GM12892 (cell line): Measurements from ENCODE around the gene AURKAIP1.

ENCODE experiments used
- DNase-seq: peaks from one replicate; pipeline ENCODE4 v3.0.0; 2011; ENCODE audit not compliant: insufficient read length
- FAIRE-seq: peaks from 2 replicates; lab custom pipeline; 2011; peaks lifted over from hg19 to GRCh38; lab: Jason Lieb, UNC
- POLR2A ChIP-seq: IDR thresholded peaks from 2 replicates; pipeline ENCODE4 v1.6.1; 2011; ENCODE audit warnings: low read depth, low read length, control low read depth
- POLR2AphosphoS5 ChIP-seq: IDR thresholded peaks from 2 replicates; pipeline ENCODE4 v1.6.1; 2011; ENCODE audit warnings: low read depth, low read length, control low read depth
- TAF1 ChIP-seq: IDR thresholded peaks from 2 replicates; pipeline ENCODE4 v1.6.1; 2011; ENCODE audit warnings: low read depth, mild to moderate bottlenecking, control low read depth, low read length, borderline replicate concordance

AURKAIP1 gene

DNA sequence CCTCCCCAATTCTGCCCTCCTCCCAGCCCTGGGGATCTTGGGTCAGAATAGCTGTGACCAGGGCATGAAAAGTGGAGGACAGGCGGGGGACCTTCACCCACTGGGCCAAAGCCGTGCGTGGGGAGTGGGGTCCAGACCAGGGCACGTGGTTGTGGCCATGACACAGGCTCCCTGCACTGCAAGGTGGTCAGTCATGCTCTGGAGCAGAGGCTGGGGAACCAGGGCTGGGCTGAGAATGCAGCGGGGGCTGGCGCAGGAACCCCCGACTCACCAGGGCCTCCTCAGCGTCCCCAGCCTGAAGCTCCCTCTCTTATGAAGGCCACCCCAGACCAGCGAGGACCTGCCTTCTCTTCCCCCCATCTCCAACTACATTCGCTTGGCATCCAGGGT, 28.5 kb downstream of the AURKAIP1 start:
- FAIRE-seq (no peak), DNase-seq (no peak)
- TF ChIP-seq POLR2AphosphoS5 (no peak), TAF1 (no peak)

DNA sequence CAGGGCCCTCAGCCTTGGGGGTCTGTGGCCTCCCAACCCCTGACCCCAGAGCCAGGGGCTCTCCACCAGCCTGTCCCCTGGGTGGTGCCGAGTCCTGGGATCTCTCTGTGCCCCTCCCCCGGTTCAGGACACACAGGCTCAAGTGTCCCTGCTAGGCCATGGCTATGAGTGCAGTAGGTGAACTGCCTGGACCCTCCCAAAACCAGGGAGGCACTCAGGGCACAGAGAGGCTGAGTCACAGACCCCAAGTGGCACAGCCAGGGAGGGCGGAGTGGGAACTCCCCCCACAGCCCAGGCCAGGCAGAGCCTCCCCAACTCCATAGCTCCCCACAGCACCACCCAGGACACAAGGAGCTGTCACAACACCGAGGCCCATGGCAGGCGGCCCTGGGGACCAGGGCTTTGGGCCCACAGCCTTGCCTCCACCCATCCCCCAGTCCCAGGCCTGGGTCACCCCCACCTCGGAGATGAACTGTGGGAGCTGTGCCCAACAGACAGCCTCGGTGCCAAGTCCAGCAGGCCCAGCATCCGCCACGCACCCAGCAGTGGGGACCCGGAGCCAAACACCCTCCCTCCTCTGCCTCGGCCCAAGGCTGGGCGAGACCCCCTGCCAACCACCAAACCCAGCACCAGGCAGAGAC, 29.0 kb downstream of the AURKAIP1 start:
- DNase-seq = no peak
- TF ChIP-seq POLR2A (no peak), TAF1 (no peak), POLR2AphosphoS5 (no peak)
- no peak for FAIRE-seq

DNA sequence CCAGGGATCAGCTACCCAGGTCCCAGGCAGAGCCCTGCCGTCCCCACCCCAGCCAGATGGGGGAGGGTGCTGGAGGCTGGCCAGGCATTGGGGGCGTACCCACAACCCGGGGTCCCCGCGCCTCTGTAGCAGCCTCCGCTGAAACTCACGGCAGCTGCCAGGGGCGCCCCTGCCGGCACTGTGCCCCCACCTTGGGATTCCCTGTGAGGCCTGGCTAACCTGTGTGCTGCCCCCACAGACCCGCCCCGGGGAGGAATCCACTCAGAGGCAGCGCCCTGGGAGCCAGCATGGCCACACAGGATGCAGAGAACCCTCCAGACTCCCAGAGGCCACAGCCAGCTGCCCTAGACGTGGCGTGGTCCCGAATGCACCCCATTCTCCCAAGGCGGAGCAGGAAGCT, 29.6 kb downstream of the AURKAIP1 start:
- DNase-seq (no peak), FAIRE-seq (no peak)
- TF ChIP-seq TAF1 (no peak), POLR2AphosphoS5 (no peak), POLR2A (no peak)

DNA sequence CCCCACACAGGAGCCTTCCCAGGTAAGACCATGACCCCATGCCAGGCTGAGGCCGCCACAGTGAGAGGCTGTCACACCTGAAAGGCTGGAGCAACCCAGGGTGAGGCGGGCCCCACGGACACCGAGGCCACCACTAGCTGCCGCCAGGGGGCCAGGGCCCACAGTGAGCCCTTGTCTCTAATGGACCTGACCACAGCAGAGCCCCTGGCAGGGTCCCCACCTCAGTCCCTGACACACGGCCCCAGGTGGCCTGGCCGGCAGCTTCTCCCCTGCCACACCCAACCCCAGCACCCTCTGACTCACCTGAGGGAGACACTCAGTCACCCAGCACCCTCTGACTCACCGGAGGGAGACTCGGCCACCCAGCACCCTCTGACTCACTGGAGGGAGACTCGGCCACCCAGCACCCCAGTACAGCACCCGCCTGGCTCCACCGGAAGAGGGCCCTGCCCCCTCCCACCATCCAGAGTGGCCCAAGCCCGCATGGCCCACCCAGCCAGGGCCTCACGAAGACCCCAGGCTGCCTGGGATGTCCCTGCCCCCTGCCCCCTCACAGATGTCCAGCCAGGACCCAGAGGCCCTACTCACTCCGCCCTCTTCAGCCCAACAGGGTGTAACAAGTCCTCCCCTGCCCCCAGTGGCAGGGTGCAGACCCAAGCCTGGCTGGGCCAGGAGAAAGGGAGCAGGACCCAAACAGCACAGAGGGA, 30.2 kb downstream of the AURKAIP1 start:
- DNase-seq (no peak), FAIRE-seq (no peak)
- no peak for TF ChIP-seq TAF1
- TF ChIP-seq POLR2A = no peak
- TF ChIP-seq POLR2AphosphoS5 = no peak

DNA sequence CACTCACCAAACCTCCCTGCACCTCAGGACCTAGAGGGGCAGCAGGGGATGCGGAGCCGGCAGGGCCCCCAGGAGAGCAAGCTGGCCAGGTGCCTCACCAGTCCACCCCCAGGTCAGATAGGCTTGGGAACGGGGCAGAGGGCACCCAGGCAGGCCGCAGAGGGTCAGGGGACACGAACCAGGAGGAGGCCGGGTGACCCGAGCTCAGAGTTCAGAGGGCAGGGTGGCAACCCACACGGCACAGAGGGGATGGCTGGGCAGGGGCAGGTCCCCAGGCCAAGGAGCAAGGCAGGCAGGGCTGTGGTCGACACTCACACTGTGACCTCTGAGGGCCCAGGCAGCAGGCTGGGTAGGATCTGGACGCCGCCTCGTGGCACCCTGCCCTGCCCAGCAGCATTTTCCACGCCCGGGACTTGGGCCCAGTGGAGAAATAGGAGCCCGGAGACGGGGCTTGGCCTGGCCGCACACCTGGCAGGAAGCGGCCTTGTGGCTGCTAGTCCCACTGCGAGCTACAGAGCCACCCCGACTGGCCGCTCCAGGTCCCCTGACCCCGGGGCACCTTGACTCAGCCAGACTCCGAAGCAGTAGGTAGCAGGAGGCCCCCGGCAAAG, 31.1 kb downstream of the AURKAIP1 start:
- FAIRE-seq = no peak
- DNase-seq = no peak

DNA sequence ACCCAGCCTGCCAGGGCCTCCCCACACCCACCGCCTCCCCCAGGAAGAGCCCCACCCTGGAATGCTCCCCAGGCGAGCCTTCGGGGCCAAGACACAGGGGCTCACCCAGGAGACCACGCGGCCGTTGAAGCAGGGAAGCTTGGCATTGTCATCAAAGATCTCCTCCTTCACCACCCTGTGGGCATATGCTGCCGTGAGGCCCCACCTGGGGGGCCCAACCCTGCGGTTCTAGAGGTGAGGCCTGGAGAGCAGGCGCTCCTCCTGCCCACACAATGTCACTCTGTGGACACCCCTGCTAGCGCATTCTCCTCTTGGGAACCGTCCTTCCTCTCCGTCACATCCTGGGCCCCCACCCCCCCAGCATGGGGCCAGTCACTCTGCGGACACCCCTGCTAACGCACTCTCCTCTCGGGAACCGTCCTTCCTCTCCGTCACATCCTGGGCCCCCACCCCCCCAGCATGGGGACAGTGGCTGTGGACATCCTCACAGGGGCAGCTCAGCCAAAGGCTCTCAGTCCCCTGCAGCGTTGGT, 32.4 kb downstream of the AURKAIP1 start:
- FAIRE-seq (no peak), DNase-seq (no peak)
- TF ChIP-seq POLR2AphosphoS5 (no peak), POLR2A (no peak), TAF1 (no peak)

More for the DNA sequence above, 31.1 kb downstream of the AURKAIP1 start:
- TF ChIP-seq POLR2A (no peak), POLR2AphosphoS5 (no peak), TAF1 (no peak)

DNA sequence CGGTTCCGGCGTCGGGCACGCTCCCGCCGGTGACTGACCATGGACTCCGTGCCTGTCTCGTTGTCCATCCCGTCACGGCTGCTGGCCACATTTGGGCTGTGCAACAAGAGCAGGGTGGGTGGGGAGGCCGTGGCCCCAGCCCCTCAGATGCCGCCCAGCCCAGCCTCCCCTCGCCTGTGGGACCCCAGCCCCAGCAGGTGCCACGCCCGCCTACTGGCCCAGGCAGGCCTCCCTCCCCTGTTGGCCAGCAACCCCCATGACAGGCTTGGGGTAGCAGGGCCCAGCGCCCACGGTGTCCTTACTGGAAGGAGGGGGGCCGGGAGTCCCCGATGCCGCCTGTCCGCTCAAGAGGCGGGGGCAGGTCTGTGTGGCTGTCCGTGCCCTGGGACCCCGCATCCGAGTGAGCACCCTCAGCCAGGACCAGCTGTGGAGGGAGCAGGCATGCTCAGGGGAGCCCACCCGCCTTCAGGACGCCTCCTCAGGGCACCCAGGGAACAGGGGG, 32.9 kb downstream of the AURKAIP1 start:
- no peak for TF ChIP-seq POLR2AphosphoS5
- TF ChIP-seq TAF1 = no peak
- TF ChIP-seq POLR2A = no peak
- FAIRE-seq (no peak), DNase-seq (no peak)

DNA sequence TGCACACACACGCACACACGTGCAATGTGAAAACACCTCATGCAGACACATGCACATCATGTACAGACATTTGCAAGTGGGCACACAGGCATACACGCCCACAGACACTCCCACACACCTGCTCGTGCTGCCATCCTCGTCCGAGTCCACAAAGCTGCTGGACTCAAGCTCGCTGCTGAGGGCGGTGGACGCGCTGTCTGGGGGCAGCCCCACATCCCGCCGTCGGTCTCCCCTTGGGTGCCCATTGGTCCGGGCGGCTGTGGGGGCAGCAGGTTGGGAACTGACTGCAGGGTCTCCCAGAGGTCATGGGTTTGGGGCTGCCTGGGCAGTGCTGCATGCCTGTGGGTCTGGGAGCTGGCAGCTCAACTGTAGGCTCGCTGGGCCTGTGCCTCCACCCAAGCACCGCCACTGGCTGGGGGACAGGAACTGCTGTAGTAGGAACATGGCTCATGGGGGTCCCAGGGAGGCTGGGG, 33.4 kb downstream of the AURKAIP1 start:
- FAIRE-seq = no peak

DNA sequence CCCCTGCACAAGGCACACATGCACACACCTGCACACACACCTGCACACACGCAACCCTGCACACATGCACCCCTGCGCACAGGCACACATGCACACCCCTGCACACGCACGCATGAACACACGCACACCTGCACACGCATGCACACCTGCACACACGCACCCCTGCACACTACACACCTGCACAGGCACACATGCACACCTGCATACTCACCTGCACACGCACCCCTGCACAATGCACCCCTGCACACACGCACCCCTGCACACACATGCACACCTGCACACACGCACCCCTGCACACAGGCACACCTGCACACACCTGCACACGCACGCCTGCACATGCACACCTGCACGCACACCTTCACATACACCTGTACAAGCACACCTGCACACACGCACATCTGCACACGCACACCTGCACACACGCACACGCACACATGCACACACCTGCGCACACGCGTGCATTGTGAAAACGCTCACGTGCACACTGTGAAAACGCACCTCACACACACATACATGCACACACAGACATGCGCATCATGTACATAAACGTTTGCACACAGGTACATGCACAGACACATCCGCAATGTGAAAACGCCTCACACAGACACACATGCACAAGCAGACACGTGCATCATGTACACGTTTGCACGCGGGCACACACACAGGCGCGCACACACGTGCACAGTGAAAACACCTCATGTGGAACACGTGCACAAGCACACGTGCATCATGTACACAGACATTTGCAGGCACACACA, 34.0 kb downstream of the AURKAIP1 start:
- TF ChIP-seq POLR2A (no peak), TAF1 (no peak), POLR2AphosphoS5 (no peak)
- FAIRE-seq = no peak
- no peak for DNase-seq

More for the DNA sequence above, 33.4 kb downstream of the AURKAIP1 start:
- peak; percentile 32; the same call in 1 of the 2 replicates for TF ChIP-seq POLR2AphosphoS5
- no peak for TF ChIP-seq TAF1
- no peak for TF ChIP-seq POLR2A
- DNase-seq = no peak

DNA sequence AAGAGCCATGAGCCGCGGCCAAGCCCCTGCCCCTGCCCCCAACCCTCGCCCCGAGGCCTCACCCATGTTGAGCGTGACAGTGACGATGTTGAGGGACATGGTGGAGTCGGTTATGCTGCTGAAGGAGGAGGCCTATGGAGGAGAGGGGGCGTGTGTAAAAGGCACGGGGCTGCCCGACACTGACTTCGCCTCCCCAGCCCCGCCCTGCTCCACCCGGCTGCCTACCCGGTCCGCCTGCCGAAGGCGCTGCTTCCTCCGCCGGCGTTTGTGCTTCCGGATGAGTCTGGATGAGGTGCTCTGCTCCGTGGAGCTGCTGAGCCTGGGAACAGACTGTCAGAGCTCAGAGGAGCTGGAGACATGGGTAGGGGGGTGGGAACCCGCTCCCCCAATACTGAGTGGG, 34.8 kb downstream of the AURKAIP1 start:
- FAIRE-seq (no peak), DNase-seq (no peak)
- TF ChIP-seq TAF1 (no peak), POLR2A (no peak), POLR2AphosphoS5 (no peak)
